Stomach (tissue), 9 donors: ENCODE measurements around the gene CCDC110. TPM values are rescaled to one million over a fixed set of nuclear protein-coding genes. Genes with fewer than 3 reads are reported as not detected.
"Not testable (repeated sequence)": the region's sequence is repeated elsewhere in the genome, so short reads cannot be mapped to it uniquely, and the experiment has no call there.

ENCODE experiments used
- DNase-seq, 2 donors: peaks; one replicate each; pipeline versions ENCODE4 v3.0.0 to v3.0.0-alpha.2; 2013 to 2019
- H3K27ac ChIP-seq, 5 donors: fragments of 200-600 bp in 4 of 5; sonication (generic) in 4 of 5; one replicate each; pipeline ENCODE4 v1.5.1; 2013 to 2019; ENCODE audit warnings: mild to moderate bottlenecking in 1 of 5, moderate library complexity in 1 of 5
- H3K27me3 ChIP-seq, 3 donors: fragments of 200-600 bp; sonication (generic); one replicate each; pipeline ENCODE4 v1.5.1; 2017 to 2019; ENCODE audit warnings: mixed run types in 1 of 3
- H3K36me3 ChIP-seq, 4 donors: fragments of 200-600 bp; sonication (generic); 1 replicate in 3 of 4; 2 replicates in 1 of 4; pipeline ENCODE4 v1.5.1; 2016 to 2019
- H3K4me1 ChIP-seq, 4 donors: fragments of 200-600 bp; sonication (generic); one replicate each; pipeline ENCODE4 v1.5.1; 2016 to 2019
- H3K4me3 ChIP-seq, 4 donors: fragments of 200-600 bp; sonication (generic) in 3 of 4; one replicate each; pipeline ENCODE4 v1.5.1; 2016 to 2019; ENCODE audit warnings: mild to moderate bottlenecking in 1 of 4
- H3K9me3 ChIP-seq, 4 donors: fragments of 200-600 bp; sonication (generic); one replicate each; pipeline ENCODE4 v1.5.1; 2016 to 2019
- EP300 ChIP-seq: sonication (generic); formaldehyde crosslinking; IDR thresholded peaks from one replicate; pipeline ENCODE4 v1.6.1; 2017; ENCODE audit warnings: antibody characterized with exemption
- POLR2A ChIP-seq, 4 donors: fragments of 450-650 bp; IDR thresholded peaks; one replicate each; pipeline ENCODE4 v1.6.1; 2016; ENCODE audit warnings: antibody characterized with exemption in 4 of 4, control low read depth in 2 of 4, mild to moderate bottlenecking in 1 of 4, moderate library complexity in 1 of 4
- POLR2AphosphoS5 ChIP-seq, 3 donors: sonication (generic); formaldehyde crosslinking; IDR thresholded peaks; one replicate each; pipeline ENCODE4 v1.6.1; 2016; ENCODE audit warnings: antibody characterized with exemption in 3 of 3
- WGBS, 5 donors: extraction: QIAGEN DNeasy Blood & Tissue Kit in 3 of 5; methylation state at CpG; one replicate each; pipeline versions ENCODE4 v1.1.5 to v1.1.7; 2013 to 2018; 5-methylcytosine and 5-hydroxymethylcytosine counted together
- intact Hi-C: fragments of 100-400 bp; cut with DNase I; formaldehyde crosslinking; loops from one replicate; pipeline ENCODE4 v1.15.1; 2023; ENCODE audit warnings: low total_unique reads
- polyA plus RNA-seq, 3 donors: library from polyadenylated mRNA; stranded (reverse); fragments of 200-250 nt; gene quantifications; one replicate each; pipeline ENCODE4 v1.2.3, GENCODE V29; 2013
- total RNA-seq, 5 donors: library from RNA; depleted of rRNA; stranded (reverse); fragments of >200 nt; gene quantifications; one replicate each; pipeline versions ENCODE4 v1.1.0 to v1.2.3, GENCODE V29; 2014 to 2016
- TF ChIP-seq, protein P1 (sequence below), 7 experiments: fragments of 450-650 bp in 4 of 7; fragments of 200-600 bp in 3 of 7; sonication (generic) in 3 of 7; IDR thresholded peaks; one replicate each; pipeline ENCODE4 v1.5.1; 2016 to 2019; ENCODE audit warnings: antibody characterized with exemption in 7 of 7, control low read depth in 2 of 7, mild to moderate bottlenecking in 1 of 7
- donor health status: healthy with polysubstance abuse.
- donor health status: Bipolar disorder and iron deficiency.
- donor health status: healthy.

The CCDC110 gene
- total and polyA plus RNA-seq, 8 donors, result 0.92 to 9.4 (median 4.0) TPM

GRCh38 chr4:185518069-185518468 lies 46.5 kb upstream of the CCDC110 start:
- Histone ChIP-seq H3K9me3 (no peaks in the 10 kb centered on the region), H3K36me3 (peaks cover 0 to 16% (median 4%) of the 10 kb centered on the region in 4 donors), H3K4me3 (no peak overlapping the region), H3K4me1 (peaks cover 8 to 18% (median 14%) of the 10 kb centered on the region in 4 donors), H3K27ac (no peak overlapping the region), H3K27me3 (no peaks in the 10 kb centered on the region)
- TF ChIP-seq, protein P1, sequence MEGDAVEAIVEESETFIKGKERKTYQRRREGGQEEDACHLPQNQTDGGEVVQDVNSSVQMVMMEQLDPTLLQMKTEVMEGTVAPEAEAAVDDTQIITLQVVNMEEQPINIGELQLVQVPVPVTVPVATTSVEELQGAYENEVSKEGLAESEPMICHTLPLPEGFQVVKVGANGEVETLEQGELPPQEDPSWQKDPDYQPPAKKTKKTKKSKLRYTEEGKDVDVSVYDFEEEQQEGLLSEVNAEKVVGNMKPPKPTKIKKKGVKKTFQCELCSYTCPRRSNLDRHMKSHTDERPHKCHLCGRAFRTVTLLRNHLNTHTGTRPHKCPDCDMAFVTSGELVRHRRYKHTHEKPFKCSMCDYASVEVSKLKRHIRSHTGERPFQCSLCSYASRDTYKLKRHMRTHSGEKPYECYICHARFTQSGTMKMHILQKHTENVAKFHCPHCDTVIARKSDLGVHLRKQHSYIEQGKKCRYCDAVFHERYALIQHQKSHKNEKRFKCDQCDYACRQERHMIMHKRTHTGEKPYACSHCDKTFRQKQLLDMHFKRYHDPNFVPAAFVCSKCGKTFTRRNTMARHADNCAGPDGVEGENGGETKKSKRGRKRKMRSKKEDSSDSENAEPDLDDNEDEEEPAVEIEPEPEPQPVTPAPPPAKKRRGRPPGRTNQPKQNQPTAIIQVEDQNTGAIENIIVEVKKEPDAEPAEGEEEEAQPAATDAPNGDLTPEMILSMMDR (IDR thresholded peaks at IDR 0.05), result no peak
- no peak for TF ChIP-seq EP300
- no peak for TF ChIP-seq POLR2AphosphoS5 (IDR thresholded peaks at IDR 0.05)
- no peak for TF ChIP-seq POLR2A (IDR thresholded peaks at IDR 0.05)
- DNase-seq, result no peak
- intact Hi-C loops, result no loop called here

- no peaks in the 10 kb centered on the region for H3K27me3 ChIP-seq
- H3K27ac ChIP-seq, result no peak overlapping the region
- no peaks in the 10 kb centered on the region for H3K9me3 ChIP-seq
- no peak for TF ChIP-seq POLR2AphosphoS5 (IDR thresholded peaks at IDR 0.05)
- TF ChIP-seq EP300, result no peak
- TF ChIP-seq, protein P1 (IDR thresholded peaks at IDR 0.05), result no peak
- TF ChIP-seq POLR2A (IDR thresholded peaks at IDR 0.05), result no peak
- intact Hi-C loops, result no loop called here
- no peak for DNase-seq
- no peak overlapping the region for H3K4me3 ChIP-seq
- H3K4me1 ChIP-seq, result peaks cover 12 to 33% (median 23%) of the 10 kb centered on the region in 4 donors
- peaks cover 0 to 16% (median 4%) of the 10 kb centered on the region in 4 donors for H3K36me3 ChIP-seq
- 73 to 79% (median 78%) methylated on average over 4 of the region's 4 CpGs for WGBS, 5 donors
These were observed 43.7 kb upstream of the CCDC110 start for GRCh38 chr4:185515248-185515647.

DNA sequence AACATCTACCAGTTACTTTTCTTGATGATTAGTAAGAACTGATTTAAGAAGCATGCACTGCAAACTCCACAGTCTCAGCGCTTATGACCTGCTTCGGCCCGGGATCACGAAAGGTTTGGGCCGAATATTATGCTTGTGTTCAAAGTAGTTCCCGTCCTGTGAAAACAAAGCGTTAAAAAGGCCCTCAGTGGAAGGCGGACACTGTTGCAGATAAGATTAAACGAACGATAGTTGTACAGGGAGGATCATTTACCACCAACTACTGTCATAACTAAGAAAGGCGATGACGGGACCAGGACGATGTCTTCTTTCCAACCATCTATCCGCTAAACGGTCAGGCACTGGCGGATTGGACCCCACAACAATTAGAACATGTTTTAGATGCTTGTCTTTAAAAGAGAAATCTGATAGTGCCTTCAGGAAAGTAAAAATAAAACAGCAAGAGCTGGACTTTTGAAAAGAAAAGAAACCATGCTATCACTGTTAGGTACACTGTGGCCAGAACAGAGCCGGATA lies 42.7 kb upstream of the CCDC110 start:
- DNase-seq, result no peak
- intact Hi-C loops, result no loop called here
- H3K27me3 ChIP-seq, result no peaks in the 10 kb centered on the region
- TF ChIP-seq POLR2A (IDR thresholded peaks at IDR 0.05) (no peak), EP300 (no peak), POLR2AphosphoS5 (IDR thresholded peaks at IDR 0.05) (no peak)
- TF ChIP-seq, protein P1 (IDR thresholded peaks at IDR 0.05), result no peak
- peak overlapping the region in 4 of 5 donors; percentile 54 to 59 (median 56) for H3K27ac ChIP-seq
- H3K36me3 ChIP-seq, result peaks cover 0 to 16% (median 4%) of the 10 kb centered on the region in 4 donors
- H3K4me1 ChIP-seq, result peaks cover 12 to 33% (median 23%) of the 10 kb centered on the region in 4 donors
- H3K9me3 ChIP-seq, result no peaks in the 10 kb centered on the region
- WGBS, 5 donors, result 70 to 76% (median 73%) methylated on average over 17 of the region's 17 CpGs
- H3K4me3 ChIP-seq, result no peak overlapping the region

- intact Hi-C loops, result no loop called here
- Histone ChIP-seq H3K27ac (peak overlapping the region in 4 of 5 donors; percentile 54 to 59 (median 56)), H3K27me3 (no peaks in the 10 kb centered on the region), H3K9me3 (no peaks in the 10 kb centered on the region), H3K36me3 (peaks cover 0 to 16% (median 4%) of the 10 kb centered on the region in 4 donors), H3K4me1 (peaks cover 12 to 34% (median 24%) of the 10 kb centered on the region in 4 donors), H3K4me3 (no peak overlapping the region)
- DNase-seq, result peak in 1 of 2 donors; percentile 51
- WGBS, 5 donors, result 23 to 31% (median 27%) methylated on average over 10 of the region's 10 CpGs
- peak in 1 of 3 donors; percentile 14 for TF ChIP-seq POLR2AphosphoS5 (IDR thresholded peaks at IDR 0.05)
- TF ChIP-seq POLR2A (IDR thresholded peaks at IDR 0.05), result no peak
These were observed 42.1 kb upstream of the CCDC110 start for GRCh38 chr4:185513489-185514181.

- no peak for DNase-seq
- H3K9me3 ChIP-seq, result no peaks in the 10 kb centered on the region
- no peaks in the 10 kb centered on the region for H3K27me3 ChIP-seq
- H3K4me1 ChIP-seq, result peaks cover 12 to 38% (median 24%) of the 10 kb centered on the region in 4 donors
- peaks cover 0 to 16% (median 6%) of the 10 kb centered on the region in 4 donors for H3K36me3 ChIP-seq
- TF ChIP-seq POLR2A (IDR thresholded peaks at IDR 0.05), result no peak
- TF ChIP-seq, protein P1 (IDR thresholded peaks at IDR 0.05), result no peak
- no peak for TF ChIP-seq EP300
- TF ChIP-seq POLR2AphosphoS5 (IDR thresholded peaks at IDR 0.05), result no peak
- H3K27ac ChIP-seq, result peak overlapping the region in 2 of 5 donors; percentile 54
- intact Hi-C loops, result no loop called here
- no peak overlapping the region for H3K4me3 ChIP-seq
- WGBS, 5 donors, result 70 to 88% (median 79%) methylated on average over 3 of the region's 3 CpGs
These were observed 41.0 kb upstream of the CCDC110 start for GRCh38 chr4:185512516-185512915.

- H3K9me3 ChIP-seq, H3K4me3 ChIP-seq, DNase-seq, H3K27me3 ChIP-seq, intact Hi-C loops: not testable (repeated sequence)
- 65 to 84% (median 76%) methylated on average over 2 of the region's 2 CpGs for WGBS, 5 donors
- peaks cover 12 to 38% (median 24%) of the 10 kb centered on the region in 4 donors for H3K4me1 ChIP-seq
- peak overlapping the region in 2 of 5 donors; percentile 8 to 54 for H3K27ac ChIP-seq
- H3K36me3 ChIP-seq, result peaks cover 0 to 16% (median 8%) of the 10 kb centered on the region in 4 donors
These were observed 39.7 kb upstream of the CCDC110 start for GRCh38 chr4:185511243-185511642.
